Upper lobe of left lung (tissue), 6 donors: Measurements from ENCODE around the gene DDX11. TPM values are rescaled to one million over a fixed set of nuclear protein-coding genes. Genes with fewer than 3 reads are reported as not detected.
"Not testable (repeated sequence)": the region's sequence is repeated elsewhere in the genome, so short reads cannot be mapped to it uniquely, and the experiment has no call there.

Source experiments
- ATAC-seq, 2 donors: fragments of 200-7000 bp; cut with Tn5 transposase; one replicate each; pipeline ENCODE4 v1.9.1; 2022; ENCODE audit warnings: mild to moderate bottlenecking in 2 of 2, moderate library complexity in 2 of 2; ENCODE audit not compliant: low FRiP score in 2 of 2
- DNase-seq, 2 donors: peaks; one replicate each; pipeline ENCODE4 v3.0.0-alpha.2; 2019 to 2020
- H3K27ac ChIP-seq, 4 donors: fragments of 200-600 bp; sonication (generic); one replicate each; pipeline ENCODE4 v1.5.1; 2016 to 2019
- H3K27me3 ChIP-seq, 4 donors: fragments of 200-600 bp; sonication (generic); one replicate each; pipeline ENCODE4 v1.5.1; 2017 to 2019
- H3K36me3 ChIP-seq, 4 donors: fragments of 200-600 bp; sonication (generic); one replicate each; pipeline ENCODE4 v1.5.1; 2016 to 2019
- H3K4me1 ChIP-seq, 4 donors: fragments of 200-600 bp; sonication (generic); one replicate each; pipeline ENCODE4 v1.5.1; 2018 to 2019
- H3K4me3 ChIP-seq, 4 donors: fragments of 200-600 bp; sonication (generic); one replicate each; pipeline ENCODE4 v1.5.1; 2017 to 2019; ENCODE audit warnings: mild to moderate bottlenecking in 2 of 4, moderate library complexity in 1 of 4
- H3K9me3 ChIP-seq, 4 donors: fragments of 200-600 bp; sonication (generic); one replicate each; pipeline ENCODE4 v1.5.1; 2018 to 2019
- CTCF ChIP-seq, 6 experiments: fragments of 450-650 bp in 4 of 6; fragments of 200-600 bp in 2 of 6; sonication (generic) in 2 of 6; IDR thresholded peaks; one replicate each; pipeline ENCODE4 v1.5.1; 2016 to 2019; ENCODE audit warnings: antibody characterized with exemption in 6 of 6
- EP300 ChIP-seq, 4 donors: sonication (generic); formaldehyde crosslinking; IDR thresholded peaks; one replicate each; pipeline ENCODE4 v1.5.1; 2017; ENCODE audit warnings: antibody characterized with exemption in 4 of 4, control low read depth in 2 of 4
- POLR2A ChIP-seq, 4 donors: fragments of 450-650 bp; IDR thresholded peaks; one replicate each; pipeline ENCODE4 v1.5.1; 2016 to 2017; ENCODE audit warnings: antibody characterized with exemption in 4 of 4, mild to moderate bottlenecking in 2 of 4
- POLR2AphosphoS5 ChIP-seq, 2 donors: sonication (generic); formaldehyde crosslinking; IDR thresholded peaks; one replicate each; pipeline ENCODE4 v1.5.1; 2017; ENCODE audit warnings: antibody characterized with exemption in 2 of 2
- WGBS, 2 donors: methylation state at CpG; one replicate each; pipeline ENCODE4 v1.1.5; 2017 to 2018; 5-methylcytosine and 5-hydroxymethylcytosine counted together
- total RNA-seq, 6 donors: library from RNA; depleted of rRNA in 4 of 6; stranded (reverse); fragments of >200 nt in 4 of 6; gene quantifications; one replicate each; pipeline versions ENCODE4 v1.1.0 to v1.2.1, GENCODE V29; 2016 to 2021
- donor health status: DM: no; HTN: no; CAD: no; lungs with moderate emphysema.
- donor health status: DM: no; HTN: yes; CAD: no; lungs with severe emphysema.

The DDX11 gene
- total RNA-seq, 6 donors from 2014 or later = 13.9 to 117 (median 23.0) TPM

GRCh38 chr12:31037028-31037427, 36.6 kb upstream of the DDX11 start:
- ATAC-seq (no peak), DNase-seq (no peak)
- H3K27me3 ChIP-seq = no peaks in the 10 kb centered on the region
- no peak overlapping the region for H3K27ac ChIP-seq
- H3K4me1 ChIP-seq = no peaks in the 10 kb centered on the region
- WGBS, 2 donors = 100% methylated on average over 1 of the region's 1 CpG; no CpG with 5 or more reads in 1 of the 2 donors
- no peaks in the 10 kb centered on the region for H3K9me3 ChIP-seq
- TF ChIP-seq POLR2AphosphoS5 (IDR thresholded peaks at IDR 0.05) = no peak
- no peak for TF ChIP-seq EP300 (IDR thresholded peaks at IDR 0.05)
- no peak for TF ChIP-seq POLR2A (IDR thresholded peaks at IDR 0.05)
- TF ChIP-seq CTCF (IDR thresholded peaks at IDR 0.05) = no peak
- no peak overlapping the region for H3K4me3 ChIP-seq
- H3K36me3 ChIP-seq = no peaks in the 10 kb centered on the region

GRCh38 chr12:31037931-31038330, 35.7 kb upstream of the DDX11 start:
- Histone ChIP-seq H3K9me3 (no peaks in the 10 kb centered on the region), H3K27ac (no peak overlapping the region), H3K27me3 (no peaks in the 10 kb centered on the region), H3K4me1 (no peaks in the 10 kb centered on the region), H3K4me3 (no peak overlapping the region), H3K36me3 (no peaks in the 10 kb centered on the region)
- no peak for ATAC-seq
- no peak for DNase-seq
- TF ChIP-seq POLR2AphosphoS5 (IDR thresholded peaks at IDR 0.05) (no peak), EP300 (IDR thresholded peaks at IDR 0.05) (no peak), POLR2A (IDR thresholded peaks at IDR 0.05) (no peak), CTCF (IDR thresholded peaks at IDR 0.05) (no peak)
- WGBS, 2 donors = 80 to 95% methylated on average over 2 of the region's 2 CpGs

- TF ChIP-seq POLR2AphosphoS5 (IDR thresholded peaks at IDR 0.05) (no peak), CTCF (IDR thresholded peaks at IDR 0.05) (no peak), POLR2A (IDR thresholded peaks at IDR 0.05) (no peak), EP300 (IDR thresholded peaks at IDR 0.05) (no peak)
- no peak for DNase-seq
- ATAC-seq = no peak
- H3K27me3 ChIP-seq = no peaks in the 10 kb centered on the region
- 94% methylated on average over 8 of the region's 8 CpGs for WGBS, 2 donors
- no peaks in the 10 kb centered on the region for H3K4me1 ChIP-seq
- no peaks in the 10 kb centered on the region for H3K9me3 ChIP-seq
- H3K4me3 ChIP-seq = no peak overlapping the region
- H3K36me3 ChIP-seq = no peaks in the 10 kb centered on the region
- no peak overlapping the region for H3K27ac ChIP-seq
Measured at GRCh38 chr12:31041033-31041564, 32.6 kb upstream of the DDX11 start.

- WGBS, 2 donors = 73 to 80% methylated on average over 2 of the region's 2 CpGs
- not testable (repeated sequence) for H3K27ac ChIP-seq
Measured at GRCh38 chr12:31050143-31050542, 23.5 kb upstream of the DDX11 start.

GRCh38 chr12:31050548-31050947, 23.1 kb upstream of the DDX11 start:
- not testable (repeated sequence) for H3K27me3 ChIP-seq, H3K27ac ChIP-seq, H3K9me3 ChIP-seq, DNase-seq, H3K4me1 ChIP-seq, ATAC-seq, H3K4me3 ChIP-seq, H3K36me3 ChIP-seq
- 85 to 100% methylated on average over 6 to 7 of the region's 7 CpGs for WGBS, 2 donors

More at GRCh38 chr12:31050143-31050542, 23.5 kb upstream of the DDX11 start:
- not testable (repeated sequence) for H3K9me3 ChIP-seq, H3K36me3 ChIP-seq, ATAC-seq, H3K4me3 ChIP-seq, H3K27me3 ChIP-seq, DNase-seq, H3K4me1 ChIP-seq

- 58 to 77% methylated on average over 5 of the region's 5 CpGs for WGBS, 2 donors
- not testable (repeated sequence) for DNase-seq, H3K36me3 ChIP-seq, H3K27me3 ChIP-seq, H3K4me3 ChIP-seq, H3K9me3 ChIP-seq, H3K27ac ChIP-seq, H3K4me1 ChIP-seq, ATAC-seq
Measured at GRCh38 chr12:31051692-31052091, 22.0 kb upstream of the DDX11 start.

- not testable (repeated sequence) for ATAC-seq, DNase-seq, H3K36me3 ChIP-seq, H3K27me3 ChIP-seq, H3K4me3 ChIP-seq, H3K4me1 ChIP-seq, H3K27ac ChIP-seq, H3K9me3 ChIP-seq
- 97 to 100% methylated on average over 1 of the region's 1 CpG for WGBS, 2 donors
Measured at GRCh38 chr12:31052121-31052520, 21.5 kb upstream of the DDX11 start.

- DNase-seq, H3K27me3 ChIP-seq, H3K27ac ChIP-seq, H3K4me1 ChIP-seq, H3K9me3 ChIP-seq, H3K36me3 ChIP-seq, H3K4me3 ChIP-seq, ATAC-seq: not testable (repeated sequence)
- WGBS, 2 donors = 84 to 94% methylated on average over 7 of the region's 7 CpGs
Measured at GRCh38 chr12:31052666-31053439, 20.8 kb upstream of the DDX11 start.

- WGBS, 2 donors = 85 to 86% methylated on average over 1 of the region's 1 CpG
- H3K27ac ChIP-seq, H3K36me3 ChIP-seq, H3K4me3 ChIP-seq, DNase-seq, H3K9me3 ChIP-seq, ATAC-seq, H3K4me1 ChIP-seq, H3K27me3 ChIP-seq: not testable (repeated sequence)
Measured at GRCh38 chr12:31053944-31054343, 19.7 kb upstream of the DDX11 start.
